Prostate gland (tissue), 2 donors: ENCODE data around the gene CPD.

Source experiments
- CTCF ChIP-seq, 4 experiments: fragments of 200-600 bp in 2 of 4; fragments of 450-650 bp in 2 of 4; sonication (generic) in 2 of 4; IDR thresholded peaks; 1 replicate in 3 of 4; 2 replicates in 1 of 4; pipeline ENCODE4 v1.5.1; 2016 to 2019; ENCODE audit warnings: antibody characterized with exemption in 4 of 4, mild to moderate bottlenecking in 2 of 4, moderate library complexity in 2 of 4
- POLR2A ChIP-seq: fragments of 450-650 bp; IDR thresholded peaks from one replicate; pipeline ENCODE4 v1.6.1; 2016; ENCODE audit warnings: antibody characterized with exemption, mild to moderate bottlenecking
- POLR2AphosphoS5 ChIP-seq: sonication (generic); formaldehyde crosslinking; IDR thresholded peaks from one replicate; pipeline ENCODE4 v1.6.1; 2017; ENCODE audit warnings: antibody characterized with exemption

- TF ChIP-seq CTCF (IDR thresholded peaks at IDR 0.05) = no peak
- no peak for TF ChIP-seq POLR2A
- no peak for TF ChIP-seq POLR2AphosphoS5
Measured at GRCh38 chr17:30377574-30378240, 1.0 kb upstream of the CPD start.
